Measurements from ENCODE around the gene GPC4.

GRCh38 chrX:133380711-133381619 is 34.3 kb downstream of the GPC4 start:
- TF ChIP-seq, protein P1, sequence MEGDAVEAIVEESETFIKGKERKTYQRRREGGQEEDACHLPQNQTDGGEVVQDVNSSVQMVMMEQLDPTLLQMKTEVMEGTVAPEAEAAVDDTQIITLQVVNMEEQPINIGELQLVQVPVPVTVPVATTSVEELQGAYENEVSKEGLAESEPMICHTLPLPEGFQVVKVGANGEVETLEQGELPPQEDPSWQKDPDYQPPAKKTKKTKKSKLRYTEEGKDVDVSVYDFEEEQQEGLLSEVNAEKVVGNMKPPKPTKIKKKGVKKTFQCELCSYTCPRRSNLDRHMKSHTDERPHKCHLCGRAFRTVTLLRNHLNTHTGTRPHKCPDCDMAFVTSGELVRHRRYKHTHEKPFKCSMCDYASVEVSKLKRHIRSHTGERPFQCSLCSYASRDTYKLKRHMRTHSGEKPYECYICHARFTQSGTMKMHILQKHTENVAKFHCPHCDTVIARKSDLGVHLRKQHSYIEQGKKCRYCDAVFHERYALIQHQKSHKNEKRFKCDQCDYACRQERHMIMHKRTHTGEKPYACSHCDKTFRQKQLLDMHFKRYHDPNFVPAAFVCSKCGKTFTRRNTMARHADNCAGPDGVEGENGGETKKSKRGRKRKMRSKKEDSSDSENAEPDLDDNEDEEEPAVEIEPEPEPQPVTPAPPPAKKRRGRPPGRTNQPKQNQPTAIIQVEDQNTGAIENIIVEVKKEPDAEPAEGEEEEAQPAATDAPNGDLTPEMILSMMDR (IDR thresholded peaks at IDR 0.05) = no peak
- no peak for TF ChIP-seq REST (IDR thresholded peaks at IDR 0.05; ENCODE audit: insufficient read depth in 1 of 2, low read depth in 2 of 2, low read length in 1 of 2)
- no peak for TF ChIP-seq SIN3A (IDR thresholded peaks at IDR 0.05; ENCODE audit: borderline replicate concordance, insufficient read depth, low read depth, low read length)
- TF ChIP-seq TCF7L2 (IDR thresholded peaks at IDR 0.05; ENCODE audit: low read depth, low read length) = no peak
